ENCODE measurements around the gene RYR2.

GRCh38 chr1:237740846-237741245 is 698.9 kb downstream of the RYR2 start:
- no peak for TF ChIP-seq CTCF (IDR thresholded peaks at IDR 0.05)
- TF ChIP-seq POLR2A (IDR thresholded peaks at IDR 0.05) = no peak
